Stimulated activated CD4-positive, alpha-beta T cell treated with anti-CD3 and anti-CD28 coated beads, TNF-alpha, amount 100 ng/mL, for 48 hours (primary cell): ENCODE results near the gene ZNF48.

Source experiments
- DNase-seq, 3 donors: peaks; one replicate each; pipeline ENCODE4 v3.0.0-alpha.2; 2020; ENCODE audit warnings: low read depth in 3 of 3

ZNF48 gene

DNA sequence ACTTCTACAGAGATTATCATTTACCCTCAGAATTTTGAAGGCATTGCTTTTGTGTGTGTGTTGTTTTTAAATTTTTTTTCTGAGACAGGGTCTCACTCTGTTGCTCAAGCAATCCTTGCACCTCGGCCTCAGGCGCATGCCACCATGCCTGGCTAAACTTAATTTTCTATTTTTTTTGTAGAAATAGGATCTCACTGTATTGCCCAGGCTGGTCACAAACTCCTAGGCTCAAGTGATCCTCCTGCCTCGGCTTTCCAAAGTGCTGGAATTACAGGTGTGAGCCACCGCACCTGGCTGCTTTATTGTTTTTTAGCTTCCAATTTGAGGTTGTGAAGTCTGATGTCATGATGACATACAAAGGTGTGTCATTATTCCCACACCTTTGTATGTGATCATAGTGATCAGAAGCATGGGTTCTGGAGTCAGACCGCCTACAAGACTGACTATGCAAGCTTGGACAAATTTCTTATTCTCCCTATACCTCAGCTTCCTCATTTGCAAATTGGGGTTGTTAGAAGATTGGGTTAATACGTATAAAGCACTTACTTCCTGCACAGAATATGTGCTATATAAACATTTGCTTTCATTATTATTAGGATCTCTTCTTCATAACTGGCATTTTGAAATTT is 44.6 kb downstream of the ZNF48 start:
- no peak for DNase-seq

DNA sequence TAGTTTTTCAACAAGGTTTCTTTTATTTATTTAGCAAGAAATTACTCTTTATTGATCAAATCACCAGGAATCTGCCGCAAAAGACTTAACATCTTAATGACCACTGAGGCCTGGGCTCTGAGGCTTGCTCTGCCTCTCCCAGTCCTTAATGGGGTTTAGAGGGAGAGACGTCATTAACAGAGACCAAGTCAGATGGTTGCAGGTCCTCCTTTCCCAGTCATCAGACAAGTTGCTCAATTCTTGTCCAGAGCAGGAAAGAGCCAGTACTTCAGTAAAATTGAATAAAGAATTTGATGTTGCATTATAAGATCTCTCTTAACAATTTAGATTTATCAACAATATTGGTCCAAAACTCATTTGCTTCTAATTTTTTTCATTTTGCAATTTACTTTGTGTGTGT is 48.4 kb downstream of the ZNF48 start:
- no peak for DNase-seq

DNA sequence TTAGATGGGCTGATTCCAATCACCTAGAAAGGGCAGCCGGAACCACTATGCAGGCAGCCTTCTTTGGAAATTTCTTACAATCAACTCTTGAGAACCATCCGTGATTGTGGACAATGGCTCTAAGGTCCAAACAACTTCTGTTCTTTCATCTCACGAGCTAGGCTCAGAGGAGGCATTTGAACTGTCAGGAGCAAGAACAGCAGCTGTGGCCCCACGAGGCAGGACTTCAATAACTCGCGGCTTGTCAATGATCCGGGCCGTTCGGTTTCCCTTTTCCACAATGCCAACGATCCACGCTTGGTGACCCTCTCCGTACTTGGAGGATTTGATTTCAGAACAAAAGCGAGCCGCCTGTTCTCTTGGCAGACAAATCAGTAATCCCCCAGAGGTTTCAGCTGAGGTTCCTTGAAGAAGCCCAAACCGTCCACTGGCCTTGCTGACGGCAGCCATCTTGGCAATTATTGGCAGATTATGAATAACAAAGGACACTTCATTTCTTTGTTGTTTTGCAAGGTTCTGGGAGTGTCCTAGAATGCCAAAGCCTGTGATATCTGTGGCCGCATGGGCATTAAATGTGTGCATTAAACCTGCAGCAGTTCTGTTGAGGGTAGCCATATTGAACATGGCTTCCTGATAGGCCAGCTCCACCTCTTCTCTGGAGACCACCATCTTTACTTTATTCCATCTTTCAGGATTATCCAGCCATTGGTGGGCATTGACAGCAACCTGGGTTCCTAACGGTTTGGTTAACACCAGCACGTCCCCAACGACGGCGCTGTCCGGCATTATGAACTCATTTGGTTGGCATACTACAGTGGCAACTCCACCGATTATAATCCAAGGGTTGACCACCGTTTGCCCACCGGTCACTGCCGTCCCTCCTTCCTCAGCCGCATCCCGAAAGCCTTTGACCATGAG is 49.3 kb downstream of the ZNF48 start:
- DNase-seq, result no peak

DNA sequence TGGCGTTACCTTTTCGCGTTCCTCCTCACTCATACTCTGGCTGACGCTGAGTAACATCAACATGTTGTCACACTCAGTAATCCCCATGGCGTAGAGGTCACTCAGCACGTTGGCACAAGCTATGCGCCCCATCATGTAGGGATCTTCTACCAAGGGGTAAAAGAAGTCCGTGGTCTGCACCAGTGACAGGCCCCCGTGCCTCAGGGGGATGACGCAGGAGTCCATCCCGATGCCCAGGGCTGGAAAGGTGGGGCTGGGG is 49.9 kb downstream of the ZNF48 start:
- no peak for DNase-seq

DNA sequence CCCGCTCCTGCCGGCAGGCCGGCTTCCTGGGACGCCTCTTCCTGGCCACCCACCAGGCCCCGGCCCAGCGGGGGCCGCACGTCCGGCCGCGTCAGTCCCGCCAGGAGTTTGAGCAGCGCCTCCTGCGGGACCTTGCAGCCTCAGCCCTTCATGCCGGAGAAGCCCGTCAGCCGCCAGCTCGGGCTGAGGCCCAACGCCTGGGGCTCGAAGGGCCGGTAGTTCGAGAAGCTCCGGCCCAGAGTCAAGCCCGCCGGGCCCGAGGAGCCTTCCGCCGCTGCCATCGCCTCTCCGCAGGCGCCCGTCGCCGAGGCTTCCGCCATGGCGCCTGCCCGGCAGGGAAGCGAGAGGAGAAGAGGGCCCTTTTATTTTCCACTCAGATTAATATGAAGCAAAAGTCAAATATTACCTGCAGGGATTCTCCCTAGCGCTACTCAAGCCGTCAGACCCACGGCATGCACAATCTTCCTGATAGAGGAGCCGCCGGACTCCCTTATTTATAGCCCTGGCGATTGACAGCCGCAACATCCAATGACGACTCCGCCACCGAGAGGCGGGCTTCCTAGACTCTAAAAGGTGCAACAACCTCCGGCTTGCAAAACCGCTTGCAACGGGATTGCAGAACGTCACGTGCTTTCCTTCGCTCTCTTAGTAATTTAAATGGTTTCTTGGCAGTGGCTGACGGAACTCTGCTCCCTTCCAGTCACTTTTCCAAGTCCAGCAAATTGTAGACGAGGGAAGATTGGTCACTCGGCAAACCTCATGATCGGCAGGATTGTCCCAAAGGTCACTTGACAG is 50.4 kb downstream of the ZNF48 start, which contains the start of gene SEPHS2:
Gene SEPHS2, minus strand, starts transcription at position 467 of the 795 bp plus-strand sequence. Its CDS starts 147 bp downstream, at position 320.
- DNase-seq, result peak; percentile 87 to 96 (median 94)

DNA sequence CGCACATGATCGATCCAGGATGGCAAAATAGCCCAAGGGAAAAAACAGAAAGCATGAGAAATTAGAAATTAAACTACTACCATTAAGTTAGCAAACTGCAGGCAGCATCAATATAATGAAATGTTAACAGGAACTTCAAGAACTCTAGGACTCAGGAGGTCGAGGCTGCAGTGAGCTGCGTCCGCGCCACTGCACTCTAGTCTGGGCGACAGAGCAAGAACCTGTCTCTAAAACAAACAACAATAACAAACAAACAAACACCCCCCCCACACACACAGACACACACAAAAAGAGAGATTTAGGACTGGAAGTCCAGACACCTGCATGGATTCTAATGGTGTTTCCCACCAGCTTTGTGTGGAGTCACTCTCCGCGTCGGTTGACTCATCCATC is 51.0 kb downstream of the ZNF48 start:
- no peak for DNase-seq

DNA sequence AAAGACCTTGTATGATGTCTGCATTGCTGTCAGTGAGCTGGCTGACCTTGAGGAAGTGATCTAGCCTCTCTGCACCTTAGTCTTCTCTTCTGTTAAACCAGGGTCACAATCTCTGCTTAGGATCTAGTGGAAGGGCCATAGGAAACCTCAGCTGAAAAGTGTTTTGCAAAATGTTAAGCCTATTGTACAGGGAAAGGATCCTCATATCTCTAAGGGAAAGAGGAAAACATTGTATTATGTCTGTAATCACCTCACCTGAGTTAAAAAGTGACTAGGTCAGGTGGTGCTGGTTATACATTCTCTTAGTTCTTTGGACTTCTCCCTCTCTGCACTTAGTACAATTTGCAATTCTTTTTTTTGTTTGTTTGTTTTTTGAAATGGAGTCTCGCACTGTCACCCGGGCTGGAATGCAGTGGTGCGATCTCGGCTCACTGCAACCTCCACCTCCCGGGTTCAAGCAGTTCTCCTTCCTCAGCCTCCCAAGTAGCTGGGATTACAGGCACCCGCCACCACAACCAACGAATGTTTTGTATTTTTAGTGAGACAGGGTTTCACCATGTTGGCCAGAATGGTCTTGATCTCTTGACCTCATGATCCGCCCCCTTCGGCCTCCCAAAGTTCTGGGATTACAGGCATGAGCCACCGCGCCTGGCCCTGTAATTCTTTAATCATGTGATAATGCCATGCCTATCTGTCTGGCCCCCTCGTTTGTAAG is 52.4 kb downstream of the ZNF48 start:
- no peak for DNase-seq

DNA sequence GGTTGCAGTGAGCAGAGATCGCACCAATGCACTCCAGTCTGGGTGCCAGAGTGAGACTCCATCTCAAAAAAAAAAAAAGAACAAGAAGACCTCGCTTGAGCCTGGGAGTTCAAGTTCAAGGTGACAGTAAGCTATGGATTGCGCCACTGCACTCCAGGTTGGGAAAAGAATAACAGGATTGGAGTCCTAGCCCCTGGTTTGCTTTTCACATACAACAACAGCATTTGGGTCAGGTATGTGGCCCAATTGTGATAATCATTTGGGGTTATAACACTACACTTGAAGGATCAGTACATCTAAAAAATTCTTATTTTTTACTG is 53.9 kb downstream of the ZNF48 start:
- no peak for DNase-seq
